GM18520 (cell line): ENCODE measurements around the gene SLC41A1.

Experiments
- ATAC-seq: cut with Tn5 transposase; IDR thresholded peaks from one replicate; pipeline ENCODE4 v1.9.1; 2021; ENCODE audit not compliant: unreplicated experiment

Gene SLC41A1

DNA sequence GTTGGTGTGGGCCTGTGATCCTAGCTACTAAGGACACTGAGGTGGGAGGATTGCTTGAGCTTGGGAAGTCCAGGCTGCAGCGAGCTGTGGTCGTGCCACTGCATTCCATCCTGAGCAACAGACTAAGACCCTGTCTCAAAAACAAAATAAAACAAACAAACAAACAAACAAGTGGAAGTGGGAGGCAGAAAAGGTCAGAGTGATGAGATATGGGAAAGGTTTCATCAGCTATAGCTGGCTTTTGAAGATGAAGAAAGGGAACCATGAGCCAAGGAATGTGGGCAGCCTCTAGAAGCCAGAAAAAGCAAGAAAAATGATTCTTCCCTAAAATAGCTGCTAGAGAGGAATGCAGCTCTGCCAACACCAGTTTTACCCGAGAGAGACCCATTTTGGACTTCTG, 52.4 kb downstream of the SLC41A1 start:
- no peak for ATAC-seq

DNA sequence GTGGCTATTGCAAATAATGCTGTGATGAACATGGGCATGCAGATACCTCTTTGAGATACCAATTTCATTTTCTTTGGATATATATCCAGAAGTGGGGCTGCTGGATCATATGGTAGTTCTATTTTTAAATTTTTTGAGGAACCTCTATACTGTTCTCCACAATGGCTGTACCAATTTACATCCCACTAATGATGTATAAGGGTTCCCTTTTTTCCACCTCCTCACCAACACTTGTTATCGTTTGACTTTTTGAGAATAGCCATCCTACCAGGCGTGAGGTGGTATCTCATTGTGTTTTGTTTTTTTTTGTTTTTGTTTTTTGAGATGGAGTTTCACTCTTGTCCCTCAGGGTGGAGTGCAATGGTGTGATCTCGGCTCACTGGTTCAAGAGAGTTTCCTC, 56.4 kb downstream of the SLC41A1 start:
- no peak for ATAC-seq

GRCh38 chr1:205754857-205755256, 58.1 kb downstream of the SLC41A1 start:
- no peak for ATAC-seq

DNA sequence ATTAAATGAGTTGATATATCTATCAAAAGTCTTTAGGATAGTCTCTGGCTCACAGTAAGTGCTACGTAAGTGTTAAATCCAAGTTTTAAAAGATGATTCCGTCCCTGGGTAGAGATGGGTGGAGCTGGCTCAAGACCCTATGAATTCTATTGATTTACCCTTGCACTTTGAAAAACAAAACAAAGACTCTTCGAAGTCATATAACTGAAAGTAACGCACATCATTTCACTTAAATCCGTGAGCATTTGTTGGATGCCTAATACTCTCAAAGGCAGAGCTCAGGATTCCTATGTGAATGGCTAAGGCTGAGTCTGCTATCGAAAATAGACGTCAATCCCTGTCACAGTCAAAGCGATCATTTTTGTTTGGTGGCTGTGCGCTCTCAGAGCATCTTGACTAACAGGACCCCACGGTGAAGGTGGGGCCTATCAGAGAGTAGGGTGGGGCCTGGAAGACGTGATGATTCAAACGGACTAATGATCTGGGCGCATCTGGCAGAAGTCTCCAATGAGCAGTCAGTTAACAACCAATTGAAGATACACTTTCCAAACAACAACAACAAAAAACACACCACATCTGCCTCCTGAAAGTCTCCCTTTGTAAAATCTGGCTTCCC, 61.9 kb downstream of the SLC41A1 start:
- ATAC-seq = no peak

GRCh38 chr1:205750138-205751035, 62.6 kb downstream of the SLC41A1 start, which contains the start of gene NUCKS1:
Gene NUCKS1, minus strand, starts transcription at chr1:205750182. Its CDS starts 209 bp downstream, at chr1:205749973.
- ATAC-seq = peak; percentile 73

DNA sequence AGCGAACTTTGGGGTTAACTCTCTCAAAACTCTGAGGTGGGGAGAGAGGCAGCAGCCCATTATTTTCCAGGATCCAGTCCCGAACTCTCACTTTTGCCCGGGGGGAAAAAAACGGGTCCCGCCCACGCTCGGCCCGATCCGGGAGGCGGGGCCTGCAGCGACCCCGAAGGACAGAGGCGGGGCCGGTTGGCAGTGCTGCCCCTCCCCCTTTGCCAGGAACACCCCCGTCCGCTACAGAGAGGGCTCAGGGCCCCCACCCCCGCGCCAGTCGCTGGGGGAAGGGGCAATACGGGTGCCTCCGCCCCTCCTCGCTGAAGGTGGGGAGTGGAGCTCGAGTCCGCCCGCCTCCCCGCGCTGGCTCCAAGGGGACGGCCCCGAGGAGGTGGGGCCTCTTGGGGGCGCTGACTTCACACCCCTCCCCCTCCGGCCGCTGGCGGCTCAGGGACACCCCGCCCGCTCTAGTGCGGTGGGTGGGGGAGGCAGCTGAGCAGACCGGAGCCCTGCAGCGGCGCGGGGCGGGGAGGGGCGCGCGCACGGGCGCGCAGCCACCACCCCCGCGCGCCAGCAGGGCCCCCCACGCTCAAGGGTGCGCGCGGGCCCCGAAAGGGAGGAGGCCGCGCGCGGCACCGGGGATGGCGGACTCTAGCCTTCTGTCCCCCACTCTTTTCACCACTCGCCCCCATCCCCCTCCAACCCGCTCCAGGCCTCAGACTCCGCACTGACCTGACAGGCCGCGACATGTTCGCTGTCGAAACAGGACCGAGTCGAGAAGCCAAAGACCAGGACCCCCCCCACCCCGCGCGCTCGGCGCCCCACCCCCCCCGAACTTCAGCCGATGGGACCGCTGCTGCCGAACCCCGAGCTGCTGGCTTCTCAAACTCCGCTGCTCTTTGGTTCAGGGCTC, 63.5 kb downstream of the SLC41A1 start:
- peak; percentile 69 for ATAC-seq

- no peak for ATAC-seq
Observed at GRCh38 chr1:205748403-205749233, 64.4 kb downstream of the SLC41A1 start.

GRCh38 chr1:205746757-205747412, 66.1 kb downstream of the SLC41A1 start:
- ATAC-seq = no peak

DNA sequence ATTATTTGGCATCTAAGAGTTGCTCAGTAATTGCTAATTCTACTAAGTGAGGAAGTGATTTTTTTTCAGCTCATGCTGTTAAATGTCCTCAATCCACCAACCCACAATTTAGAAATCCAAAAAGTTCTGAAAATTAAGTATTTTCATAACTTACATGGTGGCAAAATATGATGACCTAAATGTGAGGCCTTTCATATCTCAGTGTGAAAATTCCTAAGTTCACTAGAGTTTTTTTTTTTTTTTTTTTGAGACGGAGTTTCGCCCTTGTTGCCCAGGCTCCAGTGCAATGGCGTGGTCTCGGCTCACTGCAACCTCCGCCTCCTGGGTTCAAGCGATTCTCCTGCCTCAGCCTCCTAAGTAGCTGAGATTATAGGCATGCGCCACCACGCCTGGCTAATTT, 68.6 kb downstream of the SLC41A1 start:
- ATAC-seq = no peak

DNA sequence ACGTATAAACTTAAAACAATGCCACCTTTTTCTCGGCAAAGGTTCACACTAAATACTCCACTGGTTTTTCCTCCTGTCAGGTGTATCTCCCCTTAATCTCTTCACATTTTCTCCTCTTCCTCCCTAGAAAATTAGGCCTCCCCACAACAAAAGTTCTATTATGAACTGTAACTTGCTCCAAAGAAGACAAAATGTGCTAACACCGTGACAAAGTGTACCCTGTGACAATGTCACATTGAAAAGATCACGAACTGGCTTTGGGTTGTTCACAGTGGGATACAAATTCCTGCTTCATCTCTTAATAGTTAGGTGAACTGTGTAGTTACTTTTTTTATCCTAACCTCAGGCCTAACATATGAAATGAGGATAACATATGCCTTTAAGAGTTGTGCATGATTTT, 69.0 kb downstream of the SLC41A1 start:
- ATAC-seq = no peak

GRCh38 chr1:205741681-205742080, 71.3 kb downstream of the SLC41A1 start:
- ATAC-seq = no peak

DNA sequence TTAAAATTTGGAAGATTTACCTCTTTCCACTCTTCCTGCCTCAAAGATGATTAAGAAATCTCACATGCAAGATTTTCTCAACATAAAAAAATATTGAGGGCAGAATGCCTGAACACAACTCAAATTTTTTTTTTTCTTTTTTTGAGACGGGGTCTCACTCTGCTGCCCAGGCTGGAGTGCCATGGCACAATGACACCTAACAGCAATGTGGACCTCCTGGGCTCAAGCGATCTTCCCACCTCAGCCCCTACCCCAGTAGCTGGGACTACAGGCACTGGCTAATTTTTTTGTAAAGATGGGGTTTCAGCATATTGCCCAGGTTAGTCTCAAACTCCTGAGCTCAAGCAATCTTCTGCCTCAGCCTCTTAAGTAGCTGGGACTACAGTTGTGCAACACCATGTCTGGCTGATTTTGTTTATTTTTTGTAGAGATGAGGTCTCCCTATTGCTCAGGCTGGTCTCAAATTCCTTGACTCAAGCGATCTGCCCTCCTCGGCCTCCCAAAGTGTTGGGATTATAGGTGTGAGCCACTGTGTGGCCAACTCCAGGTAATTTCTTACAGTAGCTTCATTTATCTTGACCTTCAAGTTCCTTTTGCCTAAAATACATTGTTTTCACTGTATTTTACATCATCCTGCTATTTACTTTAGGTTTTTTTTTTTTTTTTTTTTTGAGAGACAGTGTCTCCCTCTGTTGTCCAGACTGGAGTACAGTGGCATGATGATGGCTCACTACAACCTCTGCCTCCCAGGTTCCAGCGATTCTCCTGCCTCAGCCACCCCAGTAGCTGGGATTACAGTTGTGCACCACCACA, 73.4 kb downstream of the SLC41A1 start:
- ATAC-seq = no peak
